PC-3 (cell line): ENCODE data around the gene PTPRA. TPM values are rescaled to one million over a fixed set of nuclear protein-coding genes. Genes with fewer than 3 reads are reported as not detected.

Experiments
- ATAC-seq: fragments of 200-7000 bp; cut with Tn5 transposase; 2 replicates; pipeline ENCODE4 v1.9.1; 2020; ENCODE audit warnings: mild to moderate bottlenecking, moderate library complexity
- BruUV-seq: library from RNA; stranded (reverse); fragments of 400-500 nt; replicated peaks from 2 replicates; lab custom pipeline; 2021; lab: Mats Ljungman, UMichigan
- CTCF ChIA-PET: fragments of 300-600 bp; sonication (Branson Sonifier 250); formaldehyde crosslinking; loops from one replicate; lab custom pipeline; 2022; ENCODE audit warnings: antibody characterized with exemption; lab: Charles Lee
- POLR2A ChIA-PET: fragments of 300-600 bp; sonication (Branson Sonifier 250); formaldehyde crosslinking; loops from one replicate; lab custom pipeline; 2022; ENCODE audit warnings: antibody characterized with exemption; ENCODE audit not compliant: unreplicated experiment; lab: Charles Lee
- DNase-seq: peaks from one replicate; pipeline ENCODE4 v3.0.0-alpha.2; 2015
- H2AFZ ChIP-seq: fragments of 300-600 bp; sonication (generic); 2 replicates; pipeline ENCODE4 v1.6.0; 2016; ENCODE audit warnings: antibody characterized with exemption, low read length
- H3F3A ChIP-seq: fragments of 300-600 bp; sonication (generic); one replicate; pipeline ENCODE4 v1.6.0; 2017; ENCODE audit warnings: antibody characterized with exemption, low read length, control low read depth, mild to moderate bottlenecking; ENCODE audit not compliant: unreplicated experiment
- H3K27ac ChIP-seq: fragments of 300-600 bp; sonication (generic); 2 replicates; pipeline ENCODE4 v1.5.1; 2016; ENCODE audit warnings: mild to moderate bottlenecking, low read length
- H3K27me3 ChIP-seq: fragments of 300-600 bp; sonication (generic); 2 replicates; pipeline ENCODE4 v1.6.1; 2016; ENCODE audit warnings: low read length, mixed read lengths
- H3K36me3 ChIP-seq: fragments of 300-600 bp; sonication (generic); 2 replicates; pipeline ENCODE4 v1.6.1; 2016; ENCODE audit warnings: low read depth, mixed run types, low read length, mixed read lengths
- H3K4me1 ChIP-seq: fragments of 300-600 bp; sonication (generic); 2 replicates; pipeline ENCODE4 v1.5.1; 2016; ENCODE audit warnings: low read length; ENCODE audit not compliant: insufficient read depth
- H3K4me2 ChIP-seq: fragments of 300-600 bp; sonication (generic); 2 replicates; pipeline ENCODE4 v1.6.0; 2016; ENCODE audit warnings: low read length
- H3K4me3 ChIP-seq: fragments of 300-600 bp; sonication (generic); 2 replicates; pipeline ENCODE4 v1.5.1; 2016; ENCODE audit warnings: mild to moderate bottlenecking, low read length, mixed read lengths
- H3K79me2 ChIP-seq: fragments of 300-600 bp; sonication (generic); 2 replicates; pipeline ENCODE4 v1.6.1; 2017; ENCODE audit warnings: low read length, mixed read lengths
- H3K9ac ChIP-seq: fragments of 300-600 bp; sonication (generic); 2 replicates; pipeline ENCODE4 v1.6.0; 2016; ENCODE audit warnings: mild to moderate bottlenecking, low read length
- H3K9me2 ChIP-seq: fragments of 300-600 bp; sonication (generic); replicated peaks from 2 replicates; pipeline ENCODE4 v1.6.1; 2016; ENCODE audit warnings: mixed run types, low read length, mixed read lengths
- H3K9me3 ChIP-seq: fragments of 300-600 bp; sonication (generic); 2 replicates; pipeline ENCODE4 v1.6.1; 2016; ENCODE audit warnings: low read length, mixed read lengths
- H4K20me1 ChIP-seq: fragments of 300-600 bp; sonication (generic); 2 replicates; pipeline ENCODE4 v1.6.1; 2016; ENCODE audit warnings: low read length, mixed read lengths
- CTCF ChIP-seq: fragments of 300-600 bp; sonication (generic); conservative IDR thresholded peaks from 2 replicates; pipeline ENCODE4 v1.5.1; 2017; ENCODE audit warnings: antibody characterized with exemption, low read depth, mild to moderate bottlenecking, low read length
- EZH2 ChIP-seq: fragments of 300-600 bp; sonication (generic); IDR thresholded peaks from one replicate; pipeline ENCODE4 v1.6.1; 2017; ENCODE audit warnings: antibody characterized with exemption, mild to moderate bottlenecking, low read length; ENCODE audit not compliant: unreplicated experiment
- EZH2phosphoT487 ChIP-seq: fragments of 300-600 bp; sonication (generic); IDR thresholded peaks from 2 replicates; pipeline ENCODE4 v1.6.1; 2018; ENCODE audit warnings: mild to moderate bottlenecking, antibody characterized with exemption, low read length, borderline replicate concordance
- intact Hi-C: fragments of 100-400 bp; cut with micrococcal nuclease; formaldehyde crosslinking; loops from 2 replicates; pipeline ENCODE4 v1.9.0; 2023
- total RNA-seq: library from RNA; depleted of rRNA; stranded (reverse); fragments of >200 nt; gene quantifications from 2 replicates; pipeline ENCODE4 v1.2.3, GENCODE V29; 2014

PTPRA gene
- total RNA-seq, 1 experiment from 2014 or later: 35.0 TPM

DNA sequence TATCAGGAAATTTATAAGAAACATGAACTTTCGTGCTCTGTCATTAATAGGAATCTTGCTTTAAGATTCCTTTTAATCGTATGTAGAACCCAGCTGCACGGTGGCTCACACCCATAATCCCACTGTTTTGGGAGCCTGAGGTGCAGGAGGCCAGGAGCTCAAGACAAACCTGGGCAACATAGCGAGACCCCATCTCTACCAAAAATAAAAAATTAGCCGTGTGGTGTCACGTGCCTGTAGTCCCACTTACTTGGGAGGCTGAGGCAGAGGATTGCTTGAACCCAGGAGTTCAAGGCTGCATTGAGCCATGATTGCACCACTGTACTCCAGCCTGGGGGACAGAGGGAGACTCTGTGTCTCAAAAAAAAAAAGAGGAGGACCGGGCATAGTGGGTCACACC is 7.4 kb downstream of the PTPRA start:
- ATAC-seq: no peak
- intact Hi-C loops: no loop called here
- BruUV-seq: no TSS peak
- DNase-seq: no peak
- no peaks in the 10 kb centered on the region for H3F3A ChIP-seq
- no peak overlapping the region for H3K9ac ChIP-seq
- no peaks in the 10 kb centered on the region for H3K9me2 ChIP-seq
- ChIA-PET POLR2A (no interaction called here), CTCF (no interaction called here)
- no peak overlapping the region for H2AFZ ChIP-seq
- H3K27ac ChIP-seq: no peak overlapping the region
- peaks cover 20% of the 10 kb centered on the region for H4K20me1 ChIP-seq
- peaks cover 3% of the 10 kb centered on the region; the same call in 1 of the 2 replicates for H3K36me3 ChIP-seq
- H3K4me1 ChIP-seq: peaks cover 6% of the 10 kb centered on the region; the same call in 1 of the 2 replicates
- H3K9me3 ChIP-seq: no peaks in the 10 kb centered on the region
- H3K79me2 ChIP-seq: peaks cover 92% of the 10 kb centered on the region
- no peak overlapping the region for H3K4me3 ChIP-seq
- H3K4me2 ChIP-seq: no peak overlapping the region
- TF ChIP-seq CTCF (no peak), EZH2phosphoT487 (no peak), EZH2 (no peak)
- H3K27me3 ChIP-seq: no peaks in the 10 kb centered on the region

- no TSS peak for BruUV-seq
- CTCF ChIA-PET: no interaction called here
- DNase-seq: no peak
- Histone ChIP-seq H4K20me1 (peaks cover 13% of the 10 kb centered on the region; the same call in 1 of the 2 replicates), H3K27me3 (no peaks in the 10 kb centered on the region), H3K4me3 (no peak overlapping the region), H3K9me2 (no peaks in the 10 kb centered on the region), H3K9ac (no peak overlapping the region), H3K27ac (no peak overlapping the region), H3K79me2 (peaks cover 92% of the 10 kb centered on the region), H3K4me1 (0 out of 2 replicates have a peak, but pooled peaks cover under 1% of the 10 kb centered on the region), H3K4me2 (no peak overlapping the region), H2AFZ (no peak overlapping the region), H3K36me3 (peaks cover 3% of the 10 kb centered on the region; the same call in 1 of the 2 replicates), H3K9me3 (no peaks in the 10 kb centered on the region), H3F3A (no peaks in the 10 kb centered on the region)
- no peak for TF ChIP-seq EZH2
- no peak for TF ChIP-seq EZH2phosphoT487
- no peak for TF ChIP-seq CTCF
- ATAC-seq: no peak
- intact Hi-C loops: no loop called here
- POLR2A ChIA-PET: no interaction called here
Observed at GRCh38 chr20:2883726-2884637, 10.7 kb downstream of the PTPRA start.

GRCh38 chr20:2887715-2888114 is 14.4 kb downstream of the PTPRA start:
- Histone ChIP-seq H3K9me3 (no peaks in the 10 kb centered on the region), H3K4me1 (peaks cover 8% of the 10 kb centered on the region), H3K27ac (no peak overlapping the region), H3K79me2 (peaks cover 93% of the 10 kb centered on the region), H2AFZ (no peak overlapping the region), H3K9ac (no peak overlapping the region), H3K27me3 (no peaks in the 10 kb centered on the region), H3K4me2 (no peak overlapping the region), H3K9me2 (no peaks in the 10 kb centered on the region), H3K36me3 (peaks cover 3% of the 10 kb centered on the region; the same call in 1 of the 2 replicates), H3F3A (no peaks in the 10 kb centered on the region), H4K20me1 (peaks cover 15% of the 10 kb centered on the region; the same call in 1 of the 2 replicates), H3K4me3 (no peak overlapping the region)
- DNase-seq (no peak), ATAC-seq (no peak)
- intact Hi-C loops: no loop called here
- TF ChIP-seq EZH2 (no peak), EZH2phosphoT487 (no peak), CTCF (no peak)
- ChIA-PET POLR2A (no interaction called here), CTCF (no interaction called here)
- no TSS peak for BruUV-seq
